ENCODE measurements around the gene TMEM151A.
A peak's percentile ranks its signal among the peaks of the same experiment; 100 is the strongest.
"Not testable (repeated sequence)": the region's sequence is repeated elsewhere in the genome, so short reads cannot be mapped to it uniquely, and the experiment has no call there.

TMEM151A gene

DNA sequence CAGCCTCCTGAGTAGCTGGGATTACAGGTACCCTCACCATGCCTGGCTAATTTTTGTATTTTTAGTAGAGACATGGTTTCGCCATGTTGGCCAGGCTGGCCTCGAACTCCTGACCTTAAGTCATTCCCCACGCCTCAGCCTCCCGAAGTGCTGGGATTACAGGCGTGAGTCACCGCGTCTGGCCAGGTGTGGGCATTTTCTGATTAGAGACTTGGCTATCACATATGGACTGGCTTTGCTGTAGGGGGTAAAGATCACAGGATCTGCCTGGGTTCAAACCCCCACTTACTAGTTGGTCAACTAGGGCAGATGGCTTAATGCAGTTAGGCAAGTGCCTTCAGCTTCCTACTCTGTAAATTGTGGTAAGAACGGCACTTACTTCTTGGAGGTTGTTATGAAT lies 18.6 kb downstream of the TMEM151A start:
- TF ChIP-seq, protein P1, sequence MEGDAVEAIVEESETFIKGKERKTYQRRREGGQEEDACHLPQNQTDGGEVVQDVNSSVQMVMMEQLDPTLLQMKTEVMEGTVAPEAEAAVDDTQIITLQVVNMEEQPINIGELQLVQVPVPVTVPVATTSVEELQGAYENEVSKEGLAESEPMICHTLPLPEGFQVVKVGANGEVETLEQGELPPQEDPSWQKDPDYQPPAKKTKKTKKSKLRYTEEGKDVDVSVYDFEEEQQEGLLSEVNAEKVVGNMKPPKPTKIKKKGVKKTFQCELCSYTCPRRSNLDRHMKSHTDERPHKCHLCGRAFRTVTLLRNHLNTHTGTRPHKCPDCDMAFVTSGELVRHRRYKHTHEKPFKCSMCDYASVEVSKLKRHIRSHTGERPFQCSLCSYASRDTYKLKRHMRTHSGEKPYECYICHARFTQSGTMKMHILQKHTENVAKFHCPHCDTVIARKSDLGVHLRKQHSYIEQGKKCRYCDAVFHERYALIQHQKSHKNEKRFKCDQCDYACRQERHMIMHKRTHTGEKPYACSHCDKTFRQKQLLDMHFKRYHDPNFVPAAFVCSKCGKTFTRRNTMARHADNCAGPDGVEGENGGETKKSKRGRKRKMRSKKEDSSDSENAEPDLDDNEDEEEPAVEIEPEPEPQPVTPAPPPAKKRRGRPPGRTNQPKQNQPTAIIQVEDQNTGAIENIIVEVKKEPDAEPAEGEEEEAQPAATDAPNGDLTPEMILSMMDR (IDR thresholded peaks at IDR 0.05; ENCODE audit: low read length): no peak
- TF ChIP-seq EZH2 (optimal IDR thresholded peaks at IDR 0.05; ENCODE audit: low read depth, low read length) (no peak), EZH2phosphoT487 (IDR thresholded peaks at IDR 0.05; ENCODE audit: low read length) (no peak)
- Histone ChIP-seq H3F3A (ENCODE audit: insufficient read depth, low read length) (no peaks in the 10 kb centered on the region), H2AFZ (ENCODE audit: low read length) (no peak overlapping the region), H3K9me3 (replicated peaks; ENCODE audit: insufficient read depth, low read length) (no peaks in the 10 kb centered on the region), H3K27ac (ENCODE audit: low read length) (no peak overlapping the region), H4K20me1 (ENCODE audit: insufficient read depth, low read length) (no peaks in the 10 kb centered on the region), H3K36me3 (replicated peaks; ENCODE audit: insufficient read depth, low read length) (no peaks in the 10 kb centered on the region), H3K4me2 (ENCODE audit: low read depth, low read length) (no peak overlapping the region), H3K9ac (ENCODE audit: low read length) (no peak overlapping the region), H3K4me1 (ENCODE audit: low read length) (no peaks in the 10 kb centered on the region), H3K9me2 (replicated peaks; ENCODE audit: insufficient read depth, low read length) (no peaks in the 10 kb centered on the region), H3K79me2 (ENCODE audit: low read length) (no peaks in the 10 kb centered on the region), H3K27me3 (replicated peaks; ENCODE audit: insufficient read depth, low read length) (peaks cover 72% of the 10 kb centered on the region), H3K4me3 (ENCODE audit: low read length) (no peak overlapping the region)
- no peak for DNase-seq

GRCh38 chr11:66310803-66311440 lies 19.2 kb downstream of the TMEM151A start:
- H3K79me2 ChIP-seq (ENCODE audit: low read length); H3K4me2 ChIP-seq (ENCODE audit: low read depth, low read length); H3F3A ChIP-seq (ENCODE audit: insufficient read depth, low read length); H3K9ac ChIP-seq (ENCODE audit: low read length); H3K4me3 ChIP-seq (ENCODE audit: low read length); H3K27ac ChIP-seq (ENCODE audit: low read length); DNase-seq; H4K20me1 ChIP-seq (ENCODE audit: insufficient read depth, low read length); H3K9me3 ChIP-seq (replicated peaks; ENCODE audit: insufficient read depth, low read length); H3K9me2 ChIP-seq (replicated peaks; ENCODE audit: insufficient read depth, low read length); H2AFZ ChIP-seq (ENCODE audit: low read length); H3K4me1 ChIP-seq (ENCODE audit: low read length); H3K36me3 ChIP-seq (replicated peaks; ENCODE audit: insufficient read depth, low read length): not testable (repeated sequence)
- peaks cover 73% of the 10 kb centered on the region for H3K27me3 ChIP-seq (replicated peaks; ENCODE audit: insufficient read depth, low read length)

GRCh38 chr11:66311470-66311964 lies 19.8 kb downstream of the TMEM151A start:
- Histone ChIP-seq H3K79me2 (ENCODE audit: low read length) (no peaks in the 10 kb centered on the region), H3K9me3 (replicated peaks; ENCODE audit: insufficient read depth, low read length) (no peaks in the 10 kb centered on the region), H3K27ac (ENCODE audit: low read length) (no peak overlapping the region), H4K20me1 (ENCODE audit: insufficient read depth, low read length) (no peaks in the 10 kb centered on the region), H2AFZ (ENCODE audit: low read length) (0 out of 2 replicates have a peak overlapping the region, but pooled peaks have one; percentile 43), H3F3A (ENCODE audit: insufficient read depth, low read length) (no peaks in the 10 kb centered on the region), H3K4me1 (ENCODE audit: low read length) (no peaks in the 10 kb centered on the region), H3K9ac (ENCODE audit: low read length) (no peak overlapping the region), H3K4me3 (ENCODE audit: low read length) (peak overlapping the region; percentile 54; the same call in 1 of the 2 replicates), H3K36me3 (replicated peaks; ENCODE audit: insufficient read depth, low read length) (no peaks in the 10 kb centered on the region), H3K4me2 (ENCODE audit: low read depth, low read length) (peak overlapping the region; percentile 61), H3K27me3 (replicated peaks; ENCODE audit: insufficient read depth, low read length) (peaks cover 74% of the 10 kb centered on the region), H3K9me2 (replicated peaks; ENCODE audit: insufficient read depth, low read length) (no peaks in the 10 kb centered on the region)
- TF ChIP-seq, protein P1 (IDR thresholded peaks at IDR 0.05; ENCODE audit: low read length): no peak
- TF ChIP-seq EZH2phosphoT487 (IDR thresholded peaks at IDR 0.05; ENCODE audit: low read length) (no peak), EZH2 (optimal IDR thresholded peaks at IDR 0.05; ENCODE audit: low read depth, low read length) (no peak)
- no peak for DNase-seq

DNA sequence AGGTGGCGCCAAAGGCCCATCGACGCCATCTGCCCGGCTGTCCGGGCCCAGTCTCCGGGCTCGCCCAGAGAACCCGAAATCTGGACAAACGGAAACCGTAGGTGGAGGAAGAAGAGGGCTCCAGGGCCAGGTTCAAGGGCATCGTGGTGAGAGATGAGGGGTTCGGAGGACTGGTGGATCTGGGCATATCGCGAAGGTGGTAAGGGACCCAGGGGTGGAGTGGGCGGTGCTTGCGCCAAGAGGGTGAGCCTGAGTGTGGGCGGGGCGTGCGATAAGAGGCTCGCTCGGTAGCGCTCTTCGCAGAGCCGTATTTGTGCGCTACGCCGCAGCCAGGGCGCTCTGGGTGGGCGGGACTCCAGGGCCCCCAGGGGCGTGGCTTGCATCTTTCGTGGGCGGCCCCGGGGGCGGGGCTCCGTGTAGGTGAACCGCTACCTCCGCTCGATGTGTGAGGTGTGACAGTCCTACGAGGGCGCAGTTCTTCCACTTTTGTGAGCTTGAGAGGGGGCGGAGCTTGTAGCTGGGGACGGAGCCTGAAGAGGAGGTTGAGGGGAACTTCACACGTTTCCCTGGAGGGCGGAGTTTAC lies 20.4 kb downstream of the TMEM151A start:
- H3K9me3 ChIP-seq (replicated peaks; ENCODE audit: insufficient read depth, low read length): no peaks in the 10 kb centered on the region
- TF ChIP-seq EZH2phosphoT487 (IDR thresholded peaks at IDR 0.05; ENCODE audit: low read length): no peak
- TF ChIP-seq, protein P1 (IDR thresholded peaks at IDR 0.05; ENCODE audit: low read length): peak; percentile 69
- no peaks in the 10 kb centered on the region for H3K9me2 ChIP-seq (replicated peaks; ENCODE audit: insufficient read depth, low read length)
- peak overlapping the region; percentile 25; the same call in 1 of the 2 replicates for H3K27ac ChIP-seq (ENCODE audit: low read length)
- peak overlapping the region; percentile 61 for H3K4me2 ChIP-seq (ENCODE audit: low read depth, low read length)
- no peak overlapping the region; the same call in 1 of the 2 replicates for H3K9ac ChIP-seq (ENCODE audit: low read length)
- peak; percentile 73 for DNase-seq
- H3K4me3 ChIP-seq (ENCODE audit: low read length): peak overlapping the region; percentile 54
- no peaks in the 10 kb centered on the region for H3F3A ChIP-seq (ENCODE audit: insufficient read depth, low read length)
- H2AFZ ChIP-seq (ENCODE audit: low read length): peak overlapping the region; percentile 43
- no peaks in the 10 kb centered on the region for H3K79me2 ChIP-seq (ENCODE audit: low read length)
- no peaks in the 10 kb centered on the region for H3K36me3 ChIP-seq (replicated peaks; ENCODE audit: insufficient read depth, low read length)
- peaks cover 73% of the 10 kb centered on the region for H3K27me3 ChIP-seq (replicated peaks; ENCODE audit: insufficient read depth, low read length)
- no peaks in the 10 kb centered on the region for H3K4me1 ChIP-seq (ENCODE audit: low read length)
- H4K20me1 ChIP-seq (ENCODE audit: insufficient read depth, low read length): no peaks in the 10 kb centered on the region
